ENCODE results near the gene TAB2.

TAB2 gene

GRCh38 chr6:149409617-149410016 lies 92.1 kb downstream of the TAB2 start:
- DNase-seq (ENCODE audit: extremely low read depth, insufficient read length) = no peak
- Histone ChIP-seq H3K36me3 (ENCODE audit: control insufficient read depth, insufficient read depth, low read length) (peaks cover 4% of the 10 kb centered on the region), H3K4me3 (replicated peaks; ENCODE audit: low read depth, low read length) (no peak overlapping the region), H3K27me3 (replicated peaks; ENCODE audit: control insufficient read depth, insufficient read depth, low read length) (no peaks in the 10 kb centered on the region)
- TF ChIP-seq CTCF (IDR thresholded peaks at IDR 0.05; ENCODE audit: insufficient read depth, low read length, poor library complexity, severe bottlenecking) = no peak

- peaks cover 4% of the 10 kb centered on the region for H3K36me3 ChIP-seq (ENCODE audit: control insufficient read depth, insufficient read depth, low read length)
These were observed 93.0 kb downstream of the TAB2 start for GRCh38 chr6:149410557-149410956.

GRCh38 chr6:149414009-149414408 lies 96.5 kb downstream of the TAB2 start:
- DNase-seq (ENCODE audit: extremely low read depth, insufficient read length) = no peak
- Histone ChIP-seq H3K36me3 (ENCODE audit: control insufficient read depth, insufficient read depth, low read length) (peaks cover 4% of the 10 kb centered on the region), H3K27me3 (replicated peaks; ENCODE audit: control insufficient read depth, insufficient read depth, low read length) (no peaks in the 10 kb centered on the region), H3K4me3 (replicated peaks; ENCODE audit: low read depth, low read length) (no peak overlapping the region)
- TF ChIP-seq CTCF (IDR thresholded peaks at IDR 0.05; ENCODE audit: insufficient read depth, low read length, poor library complexity, severe bottlenecking) = no peak

More at GRCh38 chr6:149410557-149410956, 93.0 kb downstream of the TAB2 start:
- no peak for TF ChIP-seq CTCF (IDR thresholded peaks at IDR 0.05; ENCODE audit: insufficient read depth, low read length, poor library complexity, severe bottlenecking)
- H3K27me3 ChIP-seq (replicated peaks; ENCODE audit: control insufficient read depth, insufficient read depth, low read length) = no peaks in the 10 kb centered on the region
- DNase-seq (ENCODE audit: extremely low read depth, insufficient read length) = no peak
- no peak overlapping the region for H3K4me3 ChIP-seq (replicated peaks; ENCODE audit: low read depth, low read length)

GRCh38 chr6:149414821-149415220 lies 97.3 kb downstream of the TAB2 start:
- no peaks in the 10 kb centered on the region for H3K27me3 ChIP-seq (replicated peaks; ENCODE audit: control insufficient read depth, insufficient read depth, low read length)
- DNase-seq (ENCODE audit: extremely low read depth, insufficient read length) = no peak
- no peak overlapping the region for H3K4me3 ChIP-seq (replicated peaks; ENCODE audit: low read depth, low read length)
- peaks cover 3% of the 10 kb centered on the region for H3K36me3 ChIP-seq (ENCODE audit: control insufficient read depth, insufficient read depth, low read length)
- TF ChIP-seq CTCF (IDR thresholded peaks at IDR 0.05; ENCODE audit: insufficient read depth, low read length, poor library complexity, severe bottlenecking) = no peak

GRCh38 chr6:149419696-149420404 lies 102.3 kb downstream of the TAB2 start:
- no peak for DNase-seq (ENCODE audit: extremely low read depth, insufficient read length)
- H3K27me3 ChIP-seq (replicated peaks; ENCODE audit: control insufficient read depth, insufficient read depth, low read length) = no peaks in the 10 kb centered on the region
- H3K36me3 ChIP-seq (ENCODE audit: control insufficient read depth, insufficient read depth, low read length) = no peaks in the 10 kb centered on the region
- H3K4me3 ChIP-seq (replicated peaks; ENCODE audit: low read depth, low read length) = no peak overlapping the region
- TF ChIP-seq CTCF (IDR thresholded peaks at IDR 0.05; ENCODE audit: insufficient read depth, low read length, poor library complexity, severe bottlenecking) = no peak

GRCh38 chr6:149421132-149421531 lies 103.6 kb downstream of the TAB2 start:
- DNase-seq (ENCODE audit: extremely low read depth, insufficient read length) = no peak
- no peak for TF ChIP-seq CTCF (IDR thresholded peaks at IDR 0.05; ENCODE audit: insufficient read depth, low read length, poor library complexity, severe bottlenecking)
- H3K27me3 ChIP-seq (replicated peaks; ENCODE audit: control insufficient read depth, insufficient read depth, low read length) = no peaks in the 10 kb centered on the region
- no peaks in the 10 kb centered on the region for H3K36me3 ChIP-seq (ENCODE audit: control insufficient read depth, insufficient read depth, low read length)
- H3K4me3 ChIP-seq (replicated peaks; ENCODE audit: low read depth, low read length) = no peak overlapping the region

Measured in GM06990 (cell line).